A549 (cell line): Measurements from ENCODE around the gene NOXA1. TPM values are rescaled to one million over a fixed set of nuclear protein-coding genes. Genes with fewer than 3 reads are reported as not detected.
A peak's percentile ranks its signal among the peaks of the same experiment; 100 is the strongest.

ENCODE experiments used
- ATAC-seq, 2 experiments: fragments of 200-7000 bp in 1 of 2; fragments of >200 bp in 1 of 2; cut with Nextera tagmentation in 1 of 2; cut with Tn5 transposase in 1 of 2; 3 replicates each; pipeline versions ENCODE4 v1.8.0 to v1.9.1; 2018 to 2020; ENCODE audit warnings: mild to moderate bottlenecking in 1 of 2, moderate library complexity in 1 of 2
- CTCF ChIA-PET: fragments of 300-600 bp; sonication (Branson Sonifier 250); formaldehyde crosslinking; extraction: SDS; loops from one replicate; lab custom pipeline; 2021; ENCODE audit warnings: antibody characterized with exemption, inconsistent platforms; lab: Yijun Ruan, JAX
- POLR2A ChIA-PET: fragments of 350-600 bp; formaldehyde crosslinking; extraction: SDS; loops from one replicate; lab custom pipeline; 2021; ENCODE audit warnings: antibody characterized with exemption, inconsistent platforms; lab: Yijun Ruan, JAX
- DNase-seq, 2 experiments: peaks; one replicate each; pipeline versions ENCODE4 v3.0.0 to v3.0.0-alpha.2; 2011 to 2016; ENCODE audit warnings: low read depth in 1 of 2, low spot score in 1 of 2
- FAIRE-seq: peaks from 2 replicates; lab custom pipeline; 2011; peaks lifted over from hg19 to GRCh38; lab: Jason Lieb, UNC
- H3K27ac ChIP-seq, 2 experiments: fragments of >200 bp; sonication (Bioruptor Twin); formaldehyde crosslinking; 3 replicates each; pipeline ENCODE4 v1.5.1; 2016 to 2017
- H3K4me1 ChIP-seq: fragments of >200 bp; sonication (Bioruptor Twin); formaldehyde crosslinking; 3 replicates; pipeline ENCODE4 v1.6.1; 2016
- H3K4me2 ChIP-seq: fragments of >200 bp; sonication (Bioruptor Twin); formaldehyde crosslinking; 3 replicates; pipeline ENCODE4 v1.6.1; 2016
- H3K4me3 ChIP-seq: fragments of >200 bp; sonication (Bioruptor Twin); formaldehyde crosslinking; 3 replicates; pipeline ENCODE4 v1.5.1; 2016
- H3K9me3 ChIP-seq: fragments of >200 bp; sonication (Bioruptor Twin); formaldehyde crosslinking; 3 replicates; pipeline ENCODE4 v1.6.1; 2016
- CBX8 ChIP-seq: fragments of 200-600 bp; sonication (generic); IDR thresholded peaks from 2 replicates; pipeline ENCODE4 v1.6.1; 2016
- CEBPB ChIP-seq, 2 experiments: fragments of >200 bp in 1 of 2; sonication (Bioruptor Twin) in 1 of 2; formaldehyde crosslinking in 1 of 2; IDR thresholded peaks; 2 replicates each; pipeline ENCODE4 v1.6.1; 2012 to 2016
- CHD2 ChIP-seq: fragments of 150-350 bp; IDR thresholded peaks from 2 replicates; pipeline ENCODE4 v1.6.1; 2014; ENCODE audit warnings: low read length; ENCODE audit not compliant: partially characterized antibody
- EHF ChIP-seq: fragments of 250-450 bp; sonication (Bioruptor Pico); IDR thresholded peaks from 2 replicates; pipeline ENCODE4 v1.5.0; 2020; ENCODE audit warnings: mild to moderate bottlenecking
- EP300 ChIP-seq, 2 experiments: fragments of >200 bp; sonication (Bioruptor Twin); formaldehyde crosslinking; IDR thresholded peaks; 2 replicates in 1 of 2; 3 replicates in 1 of 2; pipeline ENCODE4 v1.6.1; 2016 to 2017
- ESRRA ChIP-seq: fragments of 150-350 bp; IDR thresholded peaks from 2 replicates; pipeline ENCODE4 v1.6.1; 2014; ENCODE audit warnings: mild to moderate bottlenecking, low read length, borderline replicate concordance
- FOSL2 ChIP-seq, 2 experiments: fragments of 450-650 bp in 1 of 2; fragments of >200 bp in 1 of 2; sonication (Bioruptor Twin) in 1 of 2; formaldehyde crosslinking; IDR thresholded peaks; 2 replicates each; pipeline versions ENCODE4 v1.5.0 to v1.6.1; 2016 to 2020; ENCODE audit warnings: mild to moderate bottlenecking in 1 of 2, moderate library complexity in 1 of 2
- FOXS1 ChIP-seq: fragments of 250-450 bp; sonication (Bioruptor Pico); IDR thresholded peaks from 2 replicates; pipeline ENCODE4 v1.5.0; 2020; ENCODE audit warnings: mild to moderate bottlenecking, moderate library complexity
- GATA3 ChIP-seq: IDR thresholded peaks from 2 replicates; pipeline ENCODE4 v1.6.1; 2012; ENCODE audit warnings: borderline replicate concordance
- HOXB13 ChIP-seq: fragments of 250-450 bp; sonication (Bioruptor Pico); IDR thresholded peaks from 2 replicates; pipeline ENCODE4 v1.5.0; 2020; ENCODE audit warnings: low read depth, mild to moderate bottlenecking, moderate library complexity
- JUN ChIP-seq, 2 experiments: fragments of >200 bp; sonication (Bioruptor Twin); formaldehyde crosslinking; IDR thresholded peaks; 2 replicates in 1 of 2; 3 replicates in 1 of 2; pipeline ENCODE4 v1.6.1; 2016 to 2017
- JUNB ChIP-seq: fragments of >200 bp; sonication (Bioruptor Twin); formaldehyde crosslinking; IDR thresholded peaks from 2 replicates; pipeline ENCODE4 v1.6.1; 2016
- MAZ ChIP-seq: fragments of 150-350 bp; IDR thresholded peaks from 2 replicates; pipeline ENCODE4 v1.6.1; 2014; ENCODE audit warnings: antibody characterized with exemption, low read depth, low read length, borderline replicate concordance
- NFE2L2 ChIP-seq: fragments of 150-350 bp; conservative IDR thresholded peaks from 2 replicates; pipeline ENCODE4 v1.6.1; 2014; ENCODE audit warnings: low read length
- NR3C1 ChIP-seq: fragments of >200 bp; sonication (Bioruptor Twin); formaldehyde crosslinking; IDR thresholded peaks from 3 replicates; pipeline ENCODE4 v1.6.1; 2017
- POLR2AphosphoS2 ChIP-seq: conservative IDR thresholded peaks from 2 replicates; pipeline ENCODE4 v1.6.1; 2012; ENCODE audit warnings: low read length, improper control_type of control experiment, inconsistent platforms
- RAD21 ChIP-seq, 2 experiments: fragments of >200 bp in 1 of 2; sonication (Bioruptor Twin) in 1 of 2; formaldehyde crosslinking in 1 of 2; IDR thresholded peaks in 1 of 2; conservative IDR thresholded peaks in 1 of 2; 2 replicates in 1 of 2; 3 replicates in 1 of 2; pipeline ENCODE4 v1.6.1; 2012 to 2018; ENCODE audit warnings: inconsistent platforms in 1 of 2
- RARB ChIP-seq: fragments of 250-450 bp; sonication (Bioruptor Pico); IDR thresholded peaks from 2 replicates; pipeline ENCODE4 v1.8.0; 2021; ENCODE audit warnings: mild to moderate bottlenecking, moderate library complexity
- RFX5 ChIP-seq: fragments of 450-650 bp; IDR thresholded peaks from 2 replicates; pipeline ENCODE4 v1.7.1; 2014; ENCODE audit warnings: antibody characterized with exemption, mild to moderate bottlenecking, moderate library complexity
- RNF2 ChIP-seq: fragments of 200-600 bp; sonication (generic); IDR thresholded peaks from 2 replicates; pipeline ENCODE4 v1.6.1; 2016; ENCODE audit warnings: low read depth, mild to moderate bottlenecking, antibody characterized with exemption, moderate library complexity, borderline replicate concordance
- SMC3 ChIP-seq: fragments of >200 bp; sonication (Bioruptor Twin); formaldehyde crosslinking; IDR thresholded peaks from 3 replicates; pipeline ENCODE4 v1.6.1; 2018; ENCODE audit warnings: inconsistent platforms
- SREBF2 ChIP-seq: fragments of 450-650 bp; IDR thresholded peaks from 2 replicates; pipeline ENCODE4 v1.6.1; 2014; ENCODE audit warnings: mild to moderate bottlenecking, moderate library complexity
- TFCP2L1 ChIP-seq: fragments of 250-450 bp; sonication (Bioruptor Pico); IDR thresholded peaks from 2 replicates; pipeline ENCODE4 v1.5.0; 2021; ENCODE audit warnings: mild to moderate bottlenecking
- ZFP36 ChIP-seq: fragments of 450-650 bp; IDR thresholded peaks from 2 replicates; pipeline ENCODE4 v1.6.1; 2014; ENCODE audit warnings: borderline replicate concordance; ENCODE audit not compliant: partially characterized antibody
- ZNF302 ChIP-seq: fragments of 250-450 bp; sonication (Bioruptor Pico); IDR thresholded peaks from 2 replicates; pipeline ENCODE4 v1.9.0; 2021; ENCODE audit warnings: inconsistent platforms, mild to moderate bottlenecking, moderate library complexity
- WGBS: methylation state at CpG from one replicate; pipeline ENCODE4 v1.1.6; 2017; ENCODE audit errors: missing lambda C conversion rate; 5-methylcytosine and 5-hydroxymethylcytosine counted together
- polyA plus RNA-seq, 4 experiments: library from polyadenylated mRNA; depleted of rRNA in 3 of 4; stranded (reverse); fragments of >200 nt; fragmentation: RNase III in 1 of 4; extraction: RNeasy Plus Mini Kit Qiagen cat#74134 plus additional on column Dnase treatment in 1 of 4; gene quantifications; 2 replicates in 3 of 4; 3 replicates in 1 of 4; pipeline ENCODE4 v1.2.3, GENCODE V29; 2011 to 2017
- TF ChIP-seq, protein P1 (sequence below): fragments of >200 bp; sonication (Bioruptor Twin); formaldehyde crosslinking; IDR thresholded peaks from 3 replicates; pipeline ENCODE4 v1.5.1; 2016
- TF ChIP-seq, protein P2 (sequence below): IDR thresholded peaks from 2 replicates; pipeline ENCODE4 v1.6.1; 2012
- TF ChIP-seq, protein P3 (sequence below): IDR thresholded peaks from 2 replicates; pipeline ENCODE4 v1.6.1; 2012

NOXA1 gene
- polyA plus RNA-seq, 2 of the 4 experiments (the other 2 are of a cell fraction) = 0.44 to 1.5 TPM

GRCh38 chr9:137423514-137424291 lies 510 bp downstream of the NOXA1 start:
- ATAC-seq = peak; percentile 58
- Histone ChIP-seq H3K4me1 (peaks cover 15% of the 10 kb centered on the region; the same call in 2 of the 3 replicates), H3K4me3 (peak overlapping the region; percentile 94), H3K9me3 (no peaks in the 10 kb centered on the region), H3K4me2 (peak overlapping the region; percentile 90), H3K27ac (peak overlapping the region; percentile 86 to 94)
- TF ChIP-seq ESRRA (no peak), MAZ (no peak), HOXB13 (CRISPR knock-in tag) (no peak), RFX5 (no peak), FOSL2 (IDR thresholded peaks at IDR 0.05) (no peak), FOSL2 (CRISPR knock-in tag; IDR thresholded peaks at IDR 0.05) (peak; percentile 77), TFCP2L1 (CRISPR knock-in tag) (no peak), ZFP36 (no peak), POLR2AphosphoS2 (no peak), SMC3 (no peak; the same call in 2 of the 3 replicates), SREBF2 (no peak), FOXS1 (CRISPR knock-in tag) (no peak), CHD2 (no peak)
- TF ChIP-seq, protein P1, sequence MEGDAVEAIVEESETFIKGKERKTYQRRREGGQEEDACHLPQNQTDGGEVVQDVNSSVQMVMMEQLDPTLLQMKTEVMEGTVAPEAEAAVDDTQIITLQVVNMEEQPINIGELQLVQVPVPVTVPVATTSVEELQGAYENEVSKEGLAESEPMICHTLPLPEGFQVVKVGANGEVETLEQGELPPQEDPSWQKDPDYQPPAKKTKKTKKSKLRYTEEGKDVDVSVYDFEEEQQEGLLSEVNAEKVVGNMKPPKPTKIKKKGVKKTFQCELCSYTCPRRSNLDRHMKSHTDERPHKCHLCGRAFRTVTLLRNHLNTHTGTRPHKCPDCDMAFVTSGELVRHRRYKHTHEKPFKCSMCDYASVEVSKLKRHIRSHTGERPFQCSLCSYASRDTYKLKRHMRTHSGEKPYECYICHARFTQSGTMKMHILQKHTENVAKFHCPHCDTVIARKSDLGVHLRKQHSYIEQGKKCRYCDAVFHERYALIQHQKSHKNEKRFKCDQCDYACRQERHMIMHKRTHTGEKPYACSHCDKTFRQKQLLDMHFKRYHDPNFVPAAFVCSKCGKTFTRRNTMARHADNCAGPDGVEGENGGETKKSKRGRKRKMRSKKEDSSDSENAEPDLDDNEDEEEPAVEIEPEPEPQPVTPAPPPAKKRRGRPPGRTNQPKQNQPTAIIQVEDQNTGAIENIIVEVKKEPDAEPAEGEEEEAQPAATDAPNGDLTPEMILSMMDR = peak; percentile 5; the same call in 1 of the 3 replicates
- TF ChIP-seq, protein P2, sequence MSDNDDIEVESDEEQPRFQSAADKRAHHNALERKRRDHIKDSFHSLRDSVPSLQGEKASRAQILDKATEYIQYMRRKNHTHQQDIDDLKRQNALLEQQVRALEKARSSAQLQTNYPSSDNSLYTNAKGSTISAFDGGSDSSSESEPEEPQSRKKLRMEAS = peak; percentile 31; the same call in 1 of the 2 replicates
- FAIRE-seq = no peak
- ChIA-PET POLR2A (interaction anchor here (0.6 to 1.7 kb wide), 13 partner anchors 8 to 707 kb away, joined by 3 to 13 read pairs (median 5); partner anchors contain the start of genes ENTPD8, NRARP and NSMF), CTCF (interaction anchor here (0.6 to 3.8 kb wide), 31 partner anchors 11 to 137 kb away, joined by 3 to 86 read pairs (median 4); partner anchors contain the start of genes ENTPD8 and NRARP)
- no peak for DNase-seq
- WGBS = 7% methylated on average over 27 of the region's 77 CpGs

GRCh38 chr9:137426018-137426681 lies 3.0 kb downstream of the NOXA1 start:
- Histone ChIP-seq H3K4me3 (no peak overlapping the region), H3K27ac (no peak overlapping the region), H3K9me3 (no peaks in the 10 kb centered on the region), H3K4me2 (no peak overlapping the region), H3K4me1 (peaks cover 26% of the 10 kb centered on the region; the same call in 2 of the 3 replicates)
- no peak for FAIRE-seq
- WGBS = 89% methylated on average over 16 of the region's 18 CpGs
- TF ChIP-seq TFCP2L1 (CRISPR knock-in tag) = no peak
- TF ChIP-seq NR3C1 = no peak
- no peak for TF ChIP-seq RNF2
- no peak for TF ChIP-seq JUNB
- no peak for TF ChIP-seq CHD2
- TF ChIP-seq JUN (IDR thresholded peaks at IDR 0.05) = no peak
- no peak for TF ChIP-seq RAD21 (conservative IDR thresholded peaks at IDR 0.05 in 1 of 2, IDR thresholded peaks at IDR 0.05 in 1 of 2)
- no peak for TF ChIP-seq RARB (CRISPR knock-in tag)
- TF ChIP-seq CBX8 = no peak
- no peak for TF ChIP-seq NFE2L2
- no peak for TF ChIP-seq ZNF302 (CRISPR knock-in tag)
- TF ChIP-seq EHF (CRISPR knock-in tag) = no peak
- TF ChIP-seq RFX5 = no peak
- TF ChIP-seq GATA3 = no peak
- no peak for TF ChIP-seq CEBPB (IDR thresholded peaks at IDR 0.05)
- no peak for TF ChIP-seq EP300 (IDR thresholded peaks at IDR 0.05)
- no peak for TF ChIP-seq ZFP36
- TF ChIP-seq, protein P3, sequence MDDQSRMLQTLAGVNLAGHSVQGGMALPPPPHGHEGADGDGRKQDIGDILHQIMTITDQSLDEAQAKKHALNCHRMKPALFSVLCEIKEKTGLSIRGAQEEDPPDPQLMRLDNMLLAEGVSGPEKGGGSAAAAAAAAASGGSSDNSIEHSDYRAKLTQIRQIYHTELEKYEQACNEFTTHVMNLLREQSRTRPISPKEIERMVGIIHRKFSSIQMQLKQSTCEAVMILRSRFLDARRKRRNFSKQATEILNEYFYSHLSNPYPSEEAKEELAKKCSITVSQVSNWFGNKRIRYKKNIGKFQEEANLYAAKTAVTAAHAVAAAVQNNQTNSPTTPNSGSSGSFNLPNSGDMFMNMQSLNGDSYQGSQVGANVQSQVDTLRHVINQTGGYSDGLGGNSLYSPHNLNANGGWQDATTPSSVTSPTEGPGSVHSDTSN = no peak
- ATAC-seq = no peak
- ChIA-PET CTCF (interaction anchor here (1.1 to 8.1 kb wide), 2 partner anchors 19 to 152 kb away, joined by 3 to 98 read pairs; partner anchors contain the start of gene ENTPD8), POLR2A (no interaction called here)
- no peak for DNase-seq
